ENCODE data around the gene RBM17. TPM values are rescaled to one million over a fixed set of nuclear protein-coding genes. Genes with fewer than 3 reads are reported as not detected.
"Not testable (repeated sequence)": the region's sequence is repeated elsewhere in the genome, so short reads cannot be mapped to it uniquely, and the experiment has no call there.

The RBM17 gene
- total RNA-seq, 1 experiment from 2014 or later, result 160 TPM

DNA sequence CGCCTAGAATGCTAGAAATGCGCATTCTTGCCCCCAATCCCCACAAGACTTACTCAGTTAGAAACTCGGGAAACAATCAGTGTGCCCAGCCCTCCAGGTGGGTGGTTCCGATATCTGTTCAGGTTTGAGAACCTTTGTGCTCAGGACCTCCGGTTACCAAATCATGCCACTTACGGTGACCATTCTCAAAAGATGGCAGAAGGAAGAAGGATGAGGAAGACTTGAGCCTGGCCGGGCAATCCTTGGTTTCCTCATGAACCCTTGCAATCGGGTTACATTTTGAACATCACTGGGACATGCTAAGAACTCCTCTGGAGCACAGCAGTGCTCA is 52.1 kb downstream of the RBM17 start:
- H3K27ac Mint-ChIP-seq, result no peak overlapping the region
- no peaks in the 10 kb centered on the region for H3K36me3 Mint-ChIP-seq
- H3K27me3 Mint-ChIP-seq (ENCODE audit: low read depth), result peaks cover 31% of the 10 kb centered on the region
- H3K4me1 Mint-ChIP-seq, result peaks cover 30% of the 10 kb centered on the region
- no peak for ATAC-seq
- POLR2A ChIA-PET, result no interaction called here
- TF ChIP-seq, protein P1, sequence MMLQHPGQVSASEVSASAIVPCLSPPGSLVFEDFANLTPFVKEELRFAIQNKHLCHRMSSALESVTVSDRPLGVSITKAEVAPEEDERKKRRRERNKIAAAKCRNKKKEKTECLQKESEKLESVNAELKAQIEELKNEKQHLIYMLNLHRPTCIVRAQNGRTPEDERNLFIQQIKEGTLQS (CRISPR knock-in tag; conservative IDR thresholded peaks at IDR 0.05), result no peak
- TF ChIP-seq TCF7 (CRISPR knock-in tag; IDR thresholded peaks at IDR 0.05; ENCODE audit: low read depth) (no peak), CREB1 (CRISPR knock-in tag; IDR thresholded peaks at IDR 0.05) (no peak), SMAD4 (CRISPR knock-in tag; IDR thresholded peaks at IDR 0.05) (no peak), JUN (CRISPR knock-in tag; IDR thresholded peaks at IDR 0.05) (no peak), IRF2 (CRISPR knock-in tag; IDR thresholded peaks at IDR 0.05; ENCODE audit: borderline replicate concordance, low read depth) (no peak), GABPB1 (CRISPR knock-in tag; IDR thresholded peaks at IDR 0.05) (no peak)
- TF ChIP-seq, protein P2, sequence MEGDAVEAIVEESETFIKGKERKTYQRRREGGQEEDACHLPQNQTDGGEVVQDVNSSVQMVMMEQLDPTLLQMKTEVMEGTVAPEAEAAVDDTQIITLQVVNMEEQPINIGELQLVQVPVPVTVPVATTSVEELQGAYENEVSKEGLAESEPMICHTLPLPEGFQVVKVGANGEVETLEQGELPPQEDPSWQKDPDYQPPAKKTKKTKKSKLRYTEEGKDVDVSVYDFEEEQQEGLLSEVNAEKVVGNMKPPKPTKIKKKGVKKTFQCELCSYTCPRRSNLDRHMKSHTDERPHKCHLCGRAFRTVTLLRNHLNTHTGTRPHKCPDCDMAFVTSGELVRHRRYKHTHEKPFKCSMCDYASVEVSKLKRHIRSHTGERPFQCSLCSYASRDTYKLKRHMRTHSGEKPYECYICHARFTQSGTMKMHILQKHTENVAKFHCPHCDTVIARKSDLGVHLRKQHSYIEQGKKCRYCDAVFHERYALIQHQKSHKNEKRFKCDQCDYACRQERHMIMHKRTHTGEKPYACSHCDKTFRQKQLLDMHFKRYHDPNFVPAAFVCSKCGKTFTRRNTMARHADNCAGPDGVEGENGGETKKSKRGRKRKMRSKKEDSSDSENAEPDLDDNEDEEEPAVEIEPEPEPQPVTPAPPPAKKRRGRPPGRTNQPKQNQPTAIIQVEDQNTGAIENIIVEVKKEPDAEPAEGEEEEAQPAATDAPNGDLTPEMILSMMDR (IDR thresholded peaks at IDR 0.05), result no peak
- H3K4me3 Mint-ChIP-seq, result no peak overlapping the region
- H3K9me3 Mint-ChIP-seq, result no peaks in the 10 kb centered on the region
- CTCF ChIA-PET, result no interaction called here
- no peak for DNase-seq (ENCODE audit: low spot score)

DNA sequence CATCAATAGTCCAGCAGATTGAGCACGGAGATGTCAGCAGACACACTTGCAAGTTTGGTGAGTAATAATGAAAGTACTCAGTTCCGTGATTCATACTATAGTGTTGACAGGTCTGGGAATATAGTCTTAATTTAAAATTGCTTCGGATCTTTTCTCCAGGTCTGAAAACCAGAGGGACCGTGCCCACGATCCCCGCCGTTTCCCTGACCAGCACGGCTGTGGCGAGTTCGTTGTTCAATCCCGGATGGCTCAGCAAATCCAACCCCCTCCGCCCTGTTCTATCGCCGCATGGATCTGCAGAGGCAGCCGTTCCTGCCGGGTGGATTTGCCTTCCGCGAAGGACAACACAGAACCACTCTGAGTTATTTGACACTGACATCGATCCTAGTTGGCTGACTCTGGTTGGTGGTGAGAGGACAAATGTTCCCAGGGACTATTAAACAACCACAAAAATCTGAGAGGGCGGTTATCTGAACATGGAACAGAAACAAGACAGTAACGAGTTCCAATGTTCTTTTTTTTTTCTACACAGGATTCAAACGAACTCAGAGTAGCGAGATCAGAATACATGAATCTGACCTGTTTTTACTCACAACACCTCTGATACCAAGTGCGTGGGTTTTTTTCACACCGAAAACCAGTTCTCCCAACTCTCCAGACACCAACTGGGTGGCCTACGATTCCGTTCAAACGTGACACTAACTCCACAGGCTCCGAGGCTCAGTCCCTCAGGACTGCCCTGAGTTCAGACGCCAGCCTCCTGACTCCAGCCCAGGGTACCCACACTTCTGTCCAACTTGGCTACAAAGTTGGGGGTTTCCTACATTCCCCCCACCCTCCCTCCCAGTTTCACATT is 52.7 kb downstream of the RBM17 start:
- 0 out of 2 replicates have a peak overlapping the region, but pooled peaks have one; percentile 44 for H3K27ac Mint-ChIP-seq
- CTCF ChIA-PET, result interaction anchor here (0.6 kb wide), 1 partner anchor 11 kb away, joined by 3 read pairs; no protein-coding TSS in a partner anchor
- no peak for DNase-seq (ENCODE audit: low spot score)
- no peaks in the 10 kb centered on the region for H3K9me3 Mint-ChIP-seq
- TF ChIP-seq, protein P3, sequence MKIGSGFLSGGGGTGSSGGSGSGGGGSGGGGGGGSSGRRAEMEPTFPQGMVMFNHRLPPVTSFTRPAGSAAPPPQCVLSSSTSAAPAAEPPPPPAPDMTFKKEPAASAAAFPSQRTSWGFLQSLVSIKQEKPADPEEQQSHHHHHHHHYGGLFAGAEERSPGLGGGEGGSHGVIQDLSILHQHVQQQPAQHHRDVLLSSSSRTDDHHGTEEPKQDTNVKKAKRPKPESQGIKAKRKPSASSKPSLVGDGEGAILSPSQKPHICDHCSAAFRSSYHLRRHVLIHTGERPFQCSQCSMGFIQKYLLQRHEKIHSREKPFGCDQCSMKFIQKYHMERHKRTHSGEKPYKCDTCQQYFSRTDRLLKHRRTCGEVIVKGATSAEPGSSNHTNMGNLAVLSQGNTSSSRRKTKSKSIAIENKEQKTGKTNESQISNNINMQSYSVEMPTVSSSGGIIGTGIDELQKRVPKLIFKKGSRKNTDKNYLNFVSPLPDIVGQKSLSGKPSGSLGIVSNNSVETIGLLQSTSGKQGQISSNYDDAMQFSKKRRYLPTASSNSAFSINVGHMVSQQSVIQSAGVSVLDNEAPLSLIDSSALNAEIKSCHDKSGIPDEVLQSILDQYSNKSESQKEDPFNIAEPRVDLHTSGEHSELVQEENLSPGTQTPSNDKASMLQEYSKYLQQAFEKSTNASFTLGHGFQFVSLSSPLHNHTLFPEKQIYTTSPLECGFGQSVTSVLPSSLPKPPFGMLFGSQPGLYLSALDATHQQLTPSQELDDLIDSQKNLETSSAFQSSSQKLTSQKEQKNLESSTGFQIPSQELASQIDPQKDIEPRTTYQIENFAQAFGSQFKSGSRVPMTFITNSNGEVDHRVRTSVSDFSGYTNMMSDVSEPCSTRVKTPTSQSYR (CRISPR knock-in tag; IDR thresholded peaks at IDR 0.05), result no peak
- TF ChIP-seq, protein P4, sequence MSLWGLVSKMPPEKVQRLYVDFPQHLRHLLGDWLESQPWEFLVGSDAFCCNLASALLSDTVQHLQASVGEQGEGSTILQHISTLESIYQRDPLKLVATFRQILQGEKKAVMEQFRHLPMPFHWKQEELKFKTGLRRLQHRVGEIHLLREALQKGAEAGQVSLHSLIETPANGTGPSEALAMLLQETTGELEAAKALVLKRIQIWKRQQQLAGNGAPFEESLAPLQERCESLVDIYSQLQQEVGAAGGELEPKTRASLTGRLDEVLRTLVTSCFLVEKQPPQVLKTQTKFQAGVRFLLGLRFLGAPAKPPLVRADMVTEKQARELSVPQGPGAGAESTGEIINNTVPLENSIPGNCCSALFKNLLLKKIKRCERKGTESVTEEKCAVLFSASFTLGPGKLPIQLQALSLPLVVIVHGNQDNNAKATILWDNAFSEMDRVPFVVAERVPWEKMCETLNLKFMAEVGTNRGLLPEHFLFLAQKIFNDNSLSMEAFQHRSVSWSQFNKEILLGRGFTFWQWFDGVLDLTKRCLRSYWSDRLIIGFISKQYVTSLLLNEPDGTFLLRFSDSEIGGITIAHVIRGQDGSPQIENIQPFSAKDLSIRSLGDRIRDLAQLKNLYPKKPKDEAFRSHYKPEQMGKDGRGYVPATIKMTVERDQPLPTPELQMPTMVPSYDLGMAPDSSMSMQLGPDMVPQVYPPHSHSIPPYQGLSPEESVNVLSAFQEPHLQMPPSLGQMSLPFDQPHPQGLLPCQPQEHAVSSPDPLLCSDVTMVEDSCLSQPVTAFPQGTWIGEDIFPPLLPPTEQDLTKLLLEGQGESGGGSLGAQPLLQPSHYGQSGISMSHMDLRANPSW (CRISPR knock-in tag; conservative IDR thresholded peaks at IDR 0.05; ENCODE audit: low read depth), result no peak
- TF ChIP-seq, protein P5, sequence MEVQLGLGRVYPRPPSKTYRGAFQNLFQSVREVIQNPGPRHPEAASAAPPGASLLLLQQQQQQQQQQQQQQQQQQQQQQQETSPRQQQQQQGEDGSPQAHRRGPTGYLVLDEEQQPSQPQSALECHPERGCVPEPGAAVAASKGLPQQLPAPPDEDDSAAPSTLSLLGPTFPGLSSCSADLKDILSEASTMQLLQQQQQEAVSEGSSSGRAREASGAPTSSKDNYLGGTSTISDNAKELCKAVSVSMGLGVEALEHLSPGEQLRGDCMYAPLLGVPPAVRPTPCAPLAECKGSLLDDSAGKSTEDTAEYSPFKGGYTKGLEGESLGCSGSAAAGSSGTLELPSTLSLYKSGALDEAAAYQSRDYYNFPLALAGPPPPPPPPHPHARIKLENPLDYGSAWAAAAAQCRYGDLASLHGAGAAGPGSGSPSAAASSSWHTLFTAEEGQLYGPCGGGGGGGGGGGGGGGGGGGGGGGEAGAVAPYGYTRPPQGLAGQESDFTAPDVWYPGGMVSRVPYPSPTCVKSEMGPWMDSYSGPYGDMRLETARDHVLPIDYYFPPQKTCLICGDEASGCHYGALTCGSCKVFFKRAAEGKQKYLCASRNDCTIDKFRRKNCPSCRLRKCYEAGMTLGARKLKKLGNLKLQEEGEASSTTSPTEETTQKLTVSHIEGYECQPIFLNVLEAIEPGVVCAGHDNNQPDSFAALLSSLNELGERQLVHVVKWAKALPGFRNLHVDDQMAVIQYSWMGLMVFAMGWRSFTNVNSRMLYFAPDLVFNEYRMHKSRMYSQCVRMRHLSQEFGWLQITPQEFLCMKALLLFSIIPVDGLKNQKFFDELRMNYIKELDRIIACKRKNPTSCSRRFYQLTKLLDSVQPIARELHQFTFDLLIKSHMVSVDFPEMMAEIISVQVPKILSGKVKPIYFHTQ (CRISPR knock-in tag; IDR thresholded peaks at IDR 0.05), result no peak
- TF ChIP-seq, protein P6, sequence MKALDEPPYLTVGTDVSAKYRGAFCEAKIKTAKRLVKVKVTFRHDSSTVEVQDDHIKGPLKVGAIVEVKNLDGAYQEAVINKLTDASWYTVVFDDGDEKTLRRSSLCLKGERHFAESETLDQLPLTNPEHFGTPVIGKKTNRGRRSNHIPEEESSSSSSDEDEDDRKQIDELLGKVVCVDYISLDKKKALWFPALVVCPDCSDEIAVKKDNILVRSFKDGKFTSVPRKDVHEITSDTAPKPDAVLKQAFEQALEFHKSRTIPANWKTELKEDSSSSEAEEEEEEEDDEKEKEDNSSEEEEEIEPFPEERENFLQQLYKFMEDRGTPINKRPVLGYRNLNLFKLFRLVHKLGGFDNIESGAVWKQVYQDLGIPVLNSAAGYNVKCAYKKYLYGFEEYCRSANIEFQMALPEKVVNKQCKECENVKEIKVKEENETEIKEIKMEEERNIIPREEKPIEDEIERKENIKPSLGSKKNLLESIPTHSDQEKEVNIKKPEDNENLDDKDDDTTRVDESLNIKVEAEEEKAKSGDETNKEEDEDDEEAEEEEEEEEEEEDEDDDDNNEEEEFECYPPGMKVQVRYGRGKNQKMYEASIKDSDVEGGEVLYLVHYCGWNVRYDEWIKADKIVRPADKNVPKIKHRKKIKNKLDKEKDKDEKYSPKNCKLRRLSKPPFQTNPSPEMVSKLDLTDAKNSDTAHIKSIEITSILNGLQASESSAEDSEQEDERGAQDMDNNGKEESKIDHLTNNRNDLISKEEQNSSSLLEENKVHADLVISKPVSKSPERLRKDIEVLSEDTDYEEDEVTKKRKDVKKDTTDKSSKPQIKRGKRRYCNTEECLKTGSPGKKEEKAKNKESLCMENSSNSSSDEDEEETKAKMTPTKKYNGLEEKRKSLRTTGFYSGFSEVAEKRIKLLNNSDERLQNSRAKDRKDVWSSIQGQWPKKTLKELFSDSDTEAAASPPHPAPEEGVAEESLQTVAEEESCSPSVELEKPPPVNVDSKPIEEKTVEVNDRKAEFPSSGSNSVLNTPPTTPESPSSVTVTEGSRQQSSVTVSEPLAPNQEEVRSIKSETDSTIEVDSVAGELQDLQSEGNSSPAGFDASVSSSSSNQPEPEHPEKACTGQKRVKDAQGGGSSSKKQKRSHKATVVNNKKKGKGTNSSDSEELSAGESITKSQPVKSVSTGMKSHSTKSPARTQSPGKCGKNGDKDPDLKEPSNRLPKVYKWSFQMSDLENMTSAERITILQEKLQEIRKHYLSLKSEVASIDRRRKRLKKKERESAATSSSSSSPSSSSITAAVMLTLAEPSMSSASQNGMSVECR (CRISPR knock-in tag; IDR thresholded peaks at IDR 0.05; ENCODE audit: borderline replicate concordance), result no peak
- TF ChIP-seq, protein P7, sequence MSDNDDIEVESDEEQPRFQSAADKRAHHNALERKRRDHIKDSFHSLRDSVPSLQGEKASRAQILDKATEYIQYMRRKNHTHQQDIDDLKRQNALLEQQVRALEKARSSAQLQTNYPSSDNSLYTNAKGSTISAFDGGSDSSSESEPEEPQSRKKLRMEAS (CRISPR knock-in tag; IDR thresholded peaks at IDR 0.05), result no peak
- TF ChIP-seq EMX1 (CRISPR knock-in tag; IDR thresholded peaks at IDR 0.05), result no peak
- no peak for TF ChIP-seq SP1 (CRISPR knock-in tag; conservative IDR thresholded peaks at IDR 0.05)
- no peak for TF ChIP-seq OVOL2 (CRISPR knock-in tag; IDR thresholded peaks at IDR 0.05; ENCODE audit: borderline replicate concordance)
- H3K27me3 Mint-ChIP-seq (ENCODE audit: low read depth), result peaks cover 31% of the 10 kb centered on the region
- no peaks in the 10 kb centered on the region for H3K36me3 Mint-ChIP-seq
- peaks cover 34% of the 10 kb centered on the region for H3K4me1 Mint-ChIP-seq
- POLR2A ChIA-PET, result no interaction called here
- no peak overlapping the region for H3K4me3 Mint-ChIP-seq
- ATAC-seq, result no peak

DNA sequence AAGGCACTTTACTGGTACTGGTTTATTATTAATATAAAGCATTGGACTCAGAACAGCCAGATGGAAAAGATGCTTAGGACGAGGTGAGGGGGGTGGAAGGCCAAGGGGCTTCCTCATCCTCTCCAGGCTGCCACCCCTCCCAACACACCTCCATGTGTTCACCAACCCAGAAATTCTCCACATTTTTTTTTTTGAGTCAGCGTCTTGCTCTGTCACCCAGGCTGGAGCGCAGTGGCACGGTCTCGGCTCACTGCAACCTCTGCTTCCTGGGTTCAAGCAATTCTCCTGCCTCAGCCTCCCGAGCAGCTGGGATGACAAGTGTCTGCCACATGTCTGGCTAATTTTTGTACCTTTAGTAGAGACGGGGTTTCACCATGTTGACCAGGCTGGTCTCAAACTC is 53.4 kb downstream of the RBM17 start:
- not testable (repeated sequence) for ATAC-seq

More for the DNA sequence above, 53.4 kb downstream of the RBM17 start:
- H3K9me3 Mint-ChIP-seq; POLR2A ChIA-PET; H3K27ac Mint-ChIP-seq; H3K36me3 Mint-ChIP-seq; H3K4me3 Mint-ChIP-seq; DNase-seq (ENCODE audit: low spot score): not testable (repeated sequence)
- Mint-ChIP-seq H3K4me1 (peaks cover 33% of the 10 kb centered on the region), H3K27me3 (ENCODE audit: low read depth) (peaks cover 26% of the 10 kb centered on the region)
- CTCF ChIA-PET, result interaction anchor here (0.6 to 1.4 kb wide), 2 partner anchors 9 to 12 kb away, joined by 3 to 4 read pairs; no protein-coding TSS in a partner anchor
